Adrenal gland (tissue), 5 donors: Measurements from ENCODE around the gene SLC5A1.

Experiments used
- POLR2A ChIP-seq, 2 donors: fragments of 450-650 bp; IDR thresholded peaks; one replicate each; pipeline ENCODE4 v1.6.1; 2017; ENCODE audit warnings: antibody characterized with exemption in 2 of 2, mild to moderate bottlenecking in 2 of 2, moderate library complexity in 1 of 2
- TF ChIP-seq, protein P1 (sequence below), 6 experiments: fragments of 450-650 bp in 4 of 6; fragments of 200-600 bp in 2 of 6; sonication (generic) in 1 of 6; IDR thresholded peaks; 1 replicate in 5 of 6; 2 replicates in 1 of 6; pipeline versions ENCODE4 v1.5.1 to v1.8.0; 2016 to 2021; ENCODE audit warnings: antibody characterized with exemption in 6 of 6, mild to moderate bottlenecking in 2 of 6, moderate library complexity in 1 of 6
- donor health status: DM: no; HTN: no; CAD: no.

DNA sequence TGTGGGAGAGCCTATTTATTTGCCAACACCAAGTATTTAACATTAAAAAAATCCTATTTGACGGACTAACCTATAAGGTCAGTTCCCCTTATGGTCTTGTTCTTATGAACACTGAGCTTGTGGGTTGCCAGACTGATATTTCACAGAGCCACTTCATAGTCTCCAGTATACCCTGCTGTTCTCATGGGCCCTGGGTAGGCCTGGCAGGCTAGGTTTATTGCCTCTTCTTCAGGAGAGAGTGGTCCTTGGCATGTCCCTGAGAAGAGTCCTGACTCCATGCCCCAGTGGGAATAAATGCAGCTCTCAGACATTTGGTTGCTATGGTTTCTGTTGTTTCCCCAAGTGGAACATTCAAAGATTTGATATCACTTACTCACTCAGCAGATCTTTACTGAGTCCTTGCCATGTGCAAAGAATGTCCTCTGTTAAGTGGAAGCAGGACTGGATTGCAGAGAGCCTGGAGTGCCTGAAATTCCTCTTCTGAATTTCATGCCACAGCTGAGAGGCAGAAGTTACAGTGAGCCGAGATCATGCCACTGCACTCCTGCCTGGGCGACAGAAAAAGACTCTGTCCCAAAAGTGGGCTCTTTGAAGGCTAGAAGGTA lies 15.7 kb downstream of the SLC5A1 start:
- TF ChIP-seq, protein P1, sequence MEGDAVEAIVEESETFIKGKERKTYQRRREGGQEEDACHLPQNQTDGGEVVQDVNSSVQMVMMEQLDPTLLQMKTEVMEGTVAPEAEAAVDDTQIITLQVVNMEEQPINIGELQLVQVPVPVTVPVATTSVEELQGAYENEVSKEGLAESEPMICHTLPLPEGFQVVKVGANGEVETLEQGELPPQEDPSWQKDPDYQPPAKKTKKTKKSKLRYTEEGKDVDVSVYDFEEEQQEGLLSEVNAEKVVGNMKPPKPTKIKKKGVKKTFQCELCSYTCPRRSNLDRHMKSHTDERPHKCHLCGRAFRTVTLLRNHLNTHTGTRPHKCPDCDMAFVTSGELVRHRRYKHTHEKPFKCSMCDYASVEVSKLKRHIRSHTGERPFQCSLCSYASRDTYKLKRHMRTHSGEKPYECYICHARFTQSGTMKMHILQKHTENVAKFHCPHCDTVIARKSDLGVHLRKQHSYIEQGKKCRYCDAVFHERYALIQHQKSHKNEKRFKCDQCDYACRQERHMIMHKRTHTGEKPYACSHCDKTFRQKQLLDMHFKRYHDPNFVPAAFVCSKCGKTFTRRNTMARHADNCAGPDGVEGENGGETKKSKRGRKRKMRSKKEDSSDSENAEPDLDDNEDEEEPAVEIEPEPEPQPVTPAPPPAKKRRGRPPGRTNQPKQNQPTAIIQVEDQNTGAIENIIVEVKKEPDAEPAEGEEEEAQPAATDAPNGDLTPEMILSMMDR (IDR thresholded peaks at IDR 0.05): no peak
- TF ChIP-seq POLR2A (IDR thresholded peaks at IDR 0.05): no peak
